HG03097 (cell line): ENCODE results near the gene CWF19L2.
"Not testable (repeated sequence)": the region's sequence is repeated elsewhere in the genome, so short reads cannot be mapped to it uniquely, and the experiment has no call there.

Source experiments
- ATAC-seq: cut with Tn5 transposase; IDR thresholded peaks from one replicate; pipeline ENCODE4 v1.9.1; 2021; ENCODE audit not compliant: unreplicated experiment, low FRiP score

CWF19L2 gene

DNA sequence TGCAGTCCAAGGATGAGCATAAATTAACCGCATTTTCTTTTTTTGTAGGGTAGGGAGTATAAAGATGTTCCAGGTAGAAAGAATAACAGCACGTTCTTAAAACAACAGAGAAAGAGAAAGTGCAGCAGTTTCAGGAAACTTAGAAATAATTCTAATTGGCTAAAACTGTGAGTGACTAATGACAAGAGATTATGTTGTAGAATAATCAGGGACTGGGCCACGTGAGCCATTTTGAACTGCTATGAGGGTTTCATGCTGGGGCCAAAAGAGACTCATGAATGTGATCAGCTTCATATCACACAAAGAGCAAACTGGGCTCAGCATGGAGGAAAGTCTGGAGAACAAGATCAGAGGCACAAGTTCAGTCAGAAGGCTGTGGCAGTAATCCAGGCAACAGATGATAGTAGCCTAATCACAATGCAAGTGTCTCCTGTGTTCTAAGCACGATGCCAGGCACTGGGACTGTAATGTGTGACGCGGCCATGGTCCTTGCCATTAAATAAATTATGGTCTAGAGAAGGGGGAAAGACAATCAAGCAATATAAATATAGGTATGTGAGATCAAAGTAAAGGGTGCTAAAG, 17.9 kb downstream of the CWF19L2 start:
- ATAC-seq = no peak

DNA sequence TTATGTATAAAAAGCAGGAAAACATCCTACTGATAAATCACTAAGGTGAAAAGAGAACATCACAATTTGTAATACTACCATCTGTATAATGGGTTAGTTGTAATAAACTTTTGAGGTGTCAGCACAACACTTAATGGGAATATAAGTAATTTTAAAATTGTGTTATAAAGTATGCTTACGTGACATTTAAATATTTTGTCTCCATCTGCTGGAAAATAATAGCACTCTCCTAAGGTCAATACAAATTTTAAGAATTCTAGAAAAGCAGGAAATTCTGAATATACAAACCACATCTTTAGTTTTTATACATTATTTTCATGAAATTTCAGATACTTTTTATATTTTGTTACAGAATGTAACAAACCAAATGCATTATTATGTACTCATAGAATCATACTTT, 19.5 kb downstream of the CWF19L2 start:
- ATAC-seq = no peak

DNA sequence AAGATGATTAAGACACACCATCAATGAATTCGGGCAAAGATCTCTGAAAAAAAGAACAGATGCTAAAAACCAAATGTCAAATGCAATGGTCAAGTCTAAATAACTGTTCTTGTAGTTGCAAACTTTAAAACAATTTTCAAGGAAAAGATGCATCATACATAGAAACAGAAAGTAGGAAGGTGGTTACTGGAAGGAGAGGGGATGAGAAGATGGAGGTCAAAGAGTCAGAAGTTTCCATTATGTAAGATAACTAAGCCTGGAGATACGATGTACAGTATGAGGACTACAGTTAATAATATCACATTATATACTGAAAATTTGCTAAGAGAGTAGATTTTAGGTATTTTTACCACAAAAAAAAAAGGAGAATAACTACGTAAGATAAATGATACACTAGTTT, 27.1 kb downstream of the CWF19L2 start:
- no peak for ATAC-seq

DNA sequence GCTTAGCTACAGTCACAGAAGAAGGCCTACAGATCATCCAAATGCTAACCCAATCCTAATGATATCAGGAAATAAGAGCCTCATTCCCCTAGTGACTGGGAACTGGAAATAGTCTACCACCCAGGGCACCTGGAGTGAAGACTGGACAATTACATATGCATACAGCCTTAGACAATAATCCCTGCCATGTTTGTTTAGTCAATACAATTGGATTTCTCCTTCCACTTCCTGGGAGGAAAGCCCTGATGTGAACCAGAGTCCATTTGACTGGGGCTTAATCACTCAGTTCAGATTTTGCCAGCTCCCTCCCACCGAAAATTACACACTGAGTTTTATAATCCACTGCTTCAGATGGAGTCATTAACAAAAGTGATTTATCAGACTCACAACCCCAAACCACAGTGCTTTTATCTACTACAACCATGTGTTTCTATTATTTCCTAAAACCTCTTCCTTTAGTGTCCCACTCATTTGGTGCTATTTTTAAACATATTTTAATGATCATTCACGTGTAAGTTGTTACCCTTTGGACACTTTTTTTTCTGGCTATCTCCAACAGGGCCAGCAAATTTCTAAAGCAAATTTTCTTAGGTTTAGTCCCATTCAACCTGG, 29.9 kb downstream of the CWF19L2 start:
- no peak for ATAC-seq

DNA sequence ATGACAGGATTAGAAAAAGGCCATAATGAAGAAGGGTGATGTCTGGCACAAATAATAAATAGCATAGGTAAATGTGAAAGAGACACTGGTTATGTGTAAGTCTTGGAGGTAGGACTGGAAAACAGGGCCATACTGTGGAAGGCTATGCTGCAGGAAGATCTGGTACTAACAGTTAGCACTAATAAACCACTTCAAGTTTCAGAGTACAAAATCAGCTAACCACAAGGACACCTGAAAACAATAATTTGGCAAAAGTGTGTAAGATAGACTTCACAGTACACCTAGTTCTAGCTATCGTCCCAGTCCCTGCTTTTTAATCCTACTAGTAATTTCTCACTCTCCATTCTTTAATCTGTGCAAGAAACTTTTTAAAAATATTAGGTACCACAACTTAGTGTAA, 44.3 kb downstream of the CWF19L2 start:
- ATAC-seq = no peak

DNA sequence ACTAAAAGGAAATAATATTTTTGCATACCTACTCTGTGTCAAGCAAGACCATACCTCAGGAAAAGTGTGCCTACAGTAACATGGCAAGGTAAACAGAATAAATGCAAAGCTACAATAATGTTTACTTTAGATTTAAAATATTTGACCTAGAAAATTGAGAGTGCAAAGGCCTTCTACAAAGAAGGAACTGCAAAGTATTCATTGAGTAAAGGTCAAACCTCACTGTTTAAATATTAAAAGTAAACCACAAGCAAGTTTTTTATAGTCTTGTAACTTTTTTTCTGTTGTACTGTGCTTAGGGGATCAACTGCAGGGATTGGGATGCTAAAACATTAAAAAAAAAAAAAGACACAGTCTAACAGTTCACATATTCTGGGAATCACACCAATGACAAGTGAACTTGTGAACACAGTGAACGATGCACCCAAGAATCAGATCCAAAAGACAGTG, 48.8 kb downstream of the CWF19L2 start:
- no peak for ATAC-seq

DNA sequence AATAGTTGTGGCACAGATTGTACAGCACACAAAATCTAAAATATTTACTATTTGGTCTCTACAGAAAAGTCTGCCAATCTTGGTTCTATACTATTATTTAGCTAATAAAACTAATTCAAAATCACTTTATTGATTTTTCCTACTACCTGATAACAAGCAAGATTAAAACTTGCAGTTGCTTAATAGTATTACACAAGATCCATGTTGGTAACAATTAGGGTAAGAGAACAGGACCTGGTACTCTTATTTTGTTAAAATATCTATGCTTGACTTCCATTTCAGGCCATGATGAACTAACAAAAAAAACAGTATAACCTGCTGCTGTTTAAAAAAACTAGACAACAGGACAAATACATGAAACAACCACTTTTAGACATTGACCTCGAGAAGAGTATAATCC, 52.4 kb downstream of the CWF19L2 start:
- no peak for ATAC-seq

DNA sequence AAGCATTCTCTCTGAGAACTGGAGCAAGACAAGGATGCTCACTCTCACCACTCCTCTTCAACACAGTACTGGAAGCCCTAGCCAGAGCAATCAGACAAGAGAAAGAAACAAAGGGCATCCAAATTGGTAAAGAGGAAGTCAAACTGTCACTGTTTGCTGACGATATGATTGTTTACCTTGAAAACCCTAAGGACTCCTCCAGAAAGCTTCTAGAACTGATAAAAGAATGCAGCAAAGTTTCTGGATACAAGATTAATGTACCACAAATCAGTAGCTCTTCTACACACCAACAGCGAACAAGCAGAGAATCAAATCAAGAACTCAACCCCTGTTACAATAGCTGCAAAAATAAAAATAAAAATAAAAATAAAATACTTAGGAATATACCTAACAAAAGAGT, 56.5 kb downstream of the CWF19L2 start:
- ATAC-seq = not testable (repeated sequence)

DNA sequence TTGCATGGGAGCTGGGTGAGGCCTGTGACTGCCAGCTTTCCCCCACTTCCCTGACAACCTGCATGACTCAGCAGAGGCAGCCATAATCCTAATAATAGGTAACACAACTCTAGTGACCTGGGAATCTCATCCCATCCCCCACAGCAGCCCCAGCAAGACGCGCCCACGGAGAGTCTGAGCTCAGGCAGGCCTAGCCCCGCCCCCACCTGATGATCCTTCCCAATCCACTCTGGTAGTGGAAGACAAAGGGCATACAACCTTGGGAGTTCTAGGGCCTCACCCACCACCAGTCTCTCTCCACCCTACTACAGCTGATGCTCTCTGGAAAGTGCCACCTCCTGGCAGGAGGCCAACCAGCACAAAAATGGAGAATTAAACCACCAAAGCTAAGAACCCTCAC, 60.3 kb downstream of the CWF19L2 start:
- ATAC-seq = no peak

DNA sequence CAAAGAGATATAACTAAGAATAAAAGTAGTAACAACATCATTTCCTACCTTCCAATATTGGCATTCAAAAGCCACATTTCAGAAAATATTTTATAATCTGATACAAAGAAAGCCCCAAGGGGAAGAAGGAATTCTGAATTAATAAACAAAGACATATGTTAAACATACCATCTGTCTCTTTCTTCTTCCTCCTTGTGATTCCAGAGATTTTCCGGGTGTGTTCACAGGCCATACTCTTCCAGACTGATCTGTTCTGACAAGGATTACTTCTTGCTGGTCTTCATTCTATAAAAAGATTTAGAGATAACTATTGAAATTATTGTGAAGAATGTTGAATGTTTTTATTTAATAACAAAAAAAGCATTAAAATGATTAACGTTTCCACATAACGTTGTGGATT, 65.0 kb downstream of the CWF19L2 start:
- ATAC-seq = no peak

DNA sequence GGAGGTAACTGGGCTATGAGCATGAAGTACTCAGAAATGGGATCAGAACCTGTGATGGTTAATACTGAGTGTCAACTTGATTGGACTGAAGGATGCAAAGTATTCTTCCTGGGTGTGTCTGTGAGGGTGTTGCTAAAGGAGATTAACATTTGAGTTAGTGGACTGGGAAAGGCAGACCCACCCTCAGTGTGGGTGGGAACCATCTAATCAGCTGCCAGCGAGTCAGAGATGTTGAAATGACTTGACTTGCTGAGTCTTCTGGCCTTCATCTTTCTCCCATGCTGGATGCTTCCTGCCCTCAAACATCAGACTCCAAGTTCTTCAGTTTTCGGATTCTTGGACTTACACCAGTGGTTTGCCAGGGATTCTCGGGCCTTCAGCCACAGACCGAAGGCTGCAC, 66.9 kb downstream of the CWF19L2 start:
- ATAC-seq = not testable (repeated sequence)

DNA sequence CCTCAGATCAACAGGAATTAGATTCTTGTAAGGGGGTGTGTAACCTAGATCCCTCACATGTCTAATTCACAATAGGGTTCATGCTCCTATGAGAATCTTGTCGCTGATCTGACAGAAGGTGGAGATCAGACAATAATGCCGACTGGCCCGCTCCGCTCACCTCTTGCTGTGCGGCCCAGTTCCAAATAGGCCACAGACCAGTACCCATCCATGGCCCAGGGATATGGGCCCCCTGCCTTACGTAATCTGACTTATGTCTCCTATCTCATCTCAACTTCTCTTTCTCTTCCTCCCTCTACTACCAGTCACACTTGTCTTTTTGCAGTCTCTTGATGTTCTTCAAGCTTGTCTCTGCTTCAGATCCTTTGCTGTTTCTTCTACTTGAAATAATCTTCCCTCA, 70.0 kb downstream of the CWF19L2 start:
- ATAC-seq = no peak

DNA sequence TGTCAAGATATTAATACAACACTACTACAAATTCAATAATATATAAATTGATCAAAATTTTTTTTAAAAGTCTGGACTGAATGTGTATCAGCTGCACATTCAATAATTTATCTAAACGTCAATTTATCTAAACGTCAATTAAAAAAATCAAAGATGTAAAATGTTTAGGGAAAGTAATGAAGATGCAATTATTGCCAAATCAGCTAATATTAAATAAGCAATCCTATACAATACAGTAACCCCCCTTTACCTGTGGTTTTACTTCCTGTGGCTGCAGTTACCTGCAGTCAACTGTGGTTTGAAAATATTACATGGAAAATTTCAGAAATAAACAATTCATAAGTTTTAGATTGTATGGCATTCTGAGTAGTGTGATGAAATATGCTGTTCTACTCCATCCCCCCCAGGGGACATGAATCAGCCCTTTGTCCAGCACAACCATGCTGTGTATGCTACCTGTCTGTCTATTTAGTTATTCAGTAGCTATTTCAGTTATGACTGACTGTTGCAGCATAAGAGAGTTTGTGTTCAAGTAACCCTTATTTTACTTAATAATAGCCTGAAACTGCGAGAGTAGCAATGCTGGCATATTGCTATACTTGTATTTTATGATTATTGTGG, 72.2 kb downstream of the CWF19L2 start:
- ATAC-seq = no peak

DNA sequence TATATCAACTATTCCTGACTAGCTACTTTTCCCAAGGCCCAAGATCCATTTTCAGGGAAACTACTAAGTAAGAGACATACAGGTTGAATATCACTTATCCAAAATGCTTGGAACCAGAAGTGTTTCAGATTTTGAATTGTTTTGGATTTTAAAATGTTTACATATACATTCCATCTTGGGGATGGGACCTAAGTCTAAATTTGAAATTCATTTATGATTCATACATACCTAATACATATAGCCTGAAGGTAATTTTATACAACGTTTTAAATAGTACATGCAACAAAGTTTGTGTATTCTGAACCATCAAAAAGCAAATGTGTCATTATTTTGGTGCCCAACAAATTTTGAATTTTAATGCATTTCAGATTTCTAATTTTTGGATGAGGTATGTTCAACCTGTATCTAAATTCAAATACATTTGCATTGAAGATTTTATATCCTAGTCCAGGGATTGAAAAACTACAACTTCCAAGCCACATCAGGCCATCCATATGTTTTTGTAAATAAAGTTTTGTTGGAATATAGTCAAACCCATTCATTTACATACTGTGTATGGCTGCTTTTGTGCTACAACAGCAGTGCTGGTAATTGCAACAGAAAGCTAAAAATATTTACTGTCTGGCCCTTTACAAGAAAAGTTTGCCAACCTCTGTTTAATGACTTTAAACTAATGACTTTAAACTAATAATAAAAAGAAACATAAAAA, 73.3 kb downstream of the CWF19L2 start:
- no peak for ATAC-seq

DNA sequence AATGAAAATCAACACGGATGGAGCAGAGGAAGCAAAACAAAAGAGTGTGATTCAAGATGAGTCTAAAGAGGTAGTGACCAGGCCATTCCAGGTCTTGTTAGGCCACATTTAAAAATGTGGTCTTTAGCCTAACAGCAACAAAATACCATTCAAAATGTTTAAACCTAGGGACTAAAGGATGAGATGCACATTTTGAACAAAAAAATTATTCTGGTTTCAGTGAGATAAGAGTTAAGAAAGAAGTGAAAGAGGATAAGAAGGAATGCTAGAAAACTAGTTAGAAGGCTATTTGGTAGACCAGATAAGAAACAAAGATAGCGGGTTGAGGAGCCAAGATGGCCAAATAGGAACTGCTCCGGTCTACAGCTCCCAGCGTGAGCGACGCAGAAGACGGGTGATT, 85.2 kb downstream of the CWF19L2 start:
- no peak for ATAC-seq

DNA sequence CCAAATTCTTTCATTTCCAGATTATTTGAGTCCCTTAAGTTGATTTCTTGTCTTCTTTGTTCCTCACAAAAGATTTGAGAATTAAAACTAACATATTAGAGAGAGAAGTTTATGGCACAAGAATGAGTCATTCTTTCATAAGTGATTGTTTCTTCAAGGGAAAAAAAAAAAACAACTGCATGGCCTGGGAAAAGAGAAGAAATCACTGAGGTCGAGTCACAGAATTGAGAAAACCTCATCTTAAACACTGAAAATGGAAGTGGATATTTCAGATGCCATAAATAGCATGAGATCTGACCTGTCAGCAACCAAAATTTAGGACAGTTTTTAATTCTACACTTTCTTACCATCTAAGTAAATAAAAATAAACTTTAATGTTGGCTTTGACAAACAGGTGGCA, 87.2 kb downstream of the CWF19L2 start:
- ATAC-seq = no peak

DNA sequence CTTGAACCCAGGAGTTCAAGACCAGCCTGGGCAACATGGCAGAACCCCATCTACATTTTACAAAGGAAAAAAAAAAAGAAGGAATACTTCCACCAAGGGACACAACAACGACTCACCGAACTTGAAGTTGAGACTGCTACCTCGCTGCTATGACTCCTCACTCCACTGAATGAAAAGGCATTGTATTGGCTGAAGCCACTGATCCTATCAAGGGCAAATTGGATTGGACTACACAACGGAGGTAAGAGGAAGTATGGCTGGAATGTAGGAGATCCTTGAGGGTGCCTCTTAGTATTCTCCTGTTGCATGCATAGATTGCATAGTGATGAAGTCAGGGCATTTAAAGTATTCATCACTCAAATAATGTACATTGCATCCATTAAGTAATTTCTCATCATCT, 97.9 kb downstream of the CWF19L2 start:
- no peak for ATAC-seq

DNA sequence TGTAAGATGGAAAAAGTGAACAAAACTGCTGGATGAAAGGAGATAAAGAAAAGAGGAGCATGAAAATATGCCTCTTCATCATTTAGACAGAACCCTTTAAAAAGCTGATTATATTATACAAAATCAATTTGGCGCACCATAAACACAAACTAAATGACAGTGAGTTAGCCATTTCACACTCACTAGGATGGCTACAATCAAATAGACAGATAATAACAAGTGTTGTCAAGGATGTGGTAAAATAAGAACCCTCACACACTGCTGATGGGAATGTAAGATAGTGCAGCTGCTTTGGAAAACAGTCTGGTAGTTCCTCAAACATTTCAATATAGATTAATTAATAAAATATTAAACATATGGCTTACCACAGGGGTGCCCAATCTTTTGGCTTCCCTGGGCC, 99.7 kb downstream of the CWF19L2 start:
- ATAC-seq = no peak

DNA sequence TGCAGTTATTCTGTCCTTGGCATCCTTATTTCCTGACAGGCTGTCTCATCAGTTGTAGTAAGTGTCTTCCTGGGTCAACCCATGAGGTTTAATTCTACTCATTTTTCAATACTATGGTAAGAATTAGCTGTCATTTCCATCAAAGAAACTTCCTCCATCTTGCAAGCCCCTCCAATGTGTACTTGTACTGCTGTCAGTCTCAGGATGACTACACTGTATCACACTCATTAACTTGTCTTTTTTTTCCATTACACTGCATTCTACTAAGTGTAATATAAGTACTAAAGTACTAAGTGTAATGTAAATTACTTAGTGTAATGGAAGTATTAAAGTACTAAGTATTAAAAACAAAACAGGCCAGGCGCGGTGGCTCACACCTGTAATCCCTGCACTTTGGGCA, 102.8 kb downstream of the CWF19L2 start:
- ATAC-seq = no peak

DNA sequence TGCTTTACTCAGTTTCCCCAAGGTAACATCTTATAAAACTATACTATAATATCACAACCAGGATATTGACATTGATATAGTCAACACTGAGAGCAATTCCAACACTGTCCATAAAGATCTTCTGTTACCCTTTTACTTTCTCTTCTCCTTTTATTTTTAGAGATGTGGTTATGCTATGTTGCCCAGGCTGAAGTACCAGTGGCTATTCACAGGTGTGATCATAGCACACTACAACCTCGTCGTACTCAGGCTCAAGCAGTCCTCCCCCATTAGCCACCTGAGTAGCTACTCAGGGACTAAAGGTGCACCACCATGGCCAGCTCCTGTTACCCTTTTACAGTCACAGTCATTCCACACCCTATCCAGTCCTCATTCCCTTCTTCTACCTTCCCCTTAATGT, 119.7 kb downstream of the CWF19L2 start:
- ATAC-seq = peak; percentile 63

DNA sequence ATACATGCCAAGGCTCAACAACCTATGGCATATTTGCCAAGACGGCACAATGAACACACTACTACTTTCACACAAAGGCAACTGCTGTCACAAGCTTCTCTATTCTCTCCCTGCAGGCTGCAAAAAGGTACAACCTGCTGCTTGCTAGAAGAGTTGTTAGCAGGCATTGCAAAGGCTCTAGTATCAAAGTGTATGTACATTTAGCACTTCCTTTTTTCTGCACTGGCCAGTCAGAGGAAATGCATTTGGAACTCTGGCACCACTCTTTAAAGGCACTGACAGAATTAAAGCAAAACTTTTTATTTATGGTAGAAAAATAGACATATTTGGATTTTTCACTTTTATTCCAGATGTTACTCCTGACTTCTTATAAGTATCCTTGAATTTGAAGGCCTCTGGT, 125.9 kb downstream of the CWF19L2 start:
- no peak for ATAC-seq

DNA sequence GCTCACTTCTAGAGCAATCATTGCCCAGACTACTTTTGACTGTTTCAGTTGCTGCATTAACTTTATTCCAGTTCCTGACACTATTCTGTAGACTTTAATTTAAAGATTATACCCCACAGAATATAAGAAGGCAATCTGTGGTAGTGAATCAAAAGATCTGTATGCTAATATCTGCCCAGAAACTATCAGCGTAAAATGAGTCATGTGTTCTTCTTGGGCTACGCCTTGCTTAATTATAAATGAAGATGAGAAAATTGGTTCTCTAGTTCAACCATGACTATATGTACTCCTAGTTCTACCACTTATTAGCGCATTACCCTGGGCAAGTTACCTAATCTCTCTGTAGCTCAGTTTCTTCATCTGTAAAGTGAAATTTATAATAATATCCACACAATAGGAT, 128.5 kb downstream of the CWF19L2 start:
- ATAC-seq = no peak
